ENCODE measurements around the gene ZSCAN22. TPM values are rescaled to one million over a fixed set of nuclear protein-coding genes. Genes with fewer than 3 reads are reported as not detected.

ZSCAN22 gene
- total RNA-seq (2022; extraction: Qiagen RNA extraction; ENCODE audit: low read depth) = 2.4 to 3.0 TPM (median 2.6 TPM) in 5 replicates

DNA sequence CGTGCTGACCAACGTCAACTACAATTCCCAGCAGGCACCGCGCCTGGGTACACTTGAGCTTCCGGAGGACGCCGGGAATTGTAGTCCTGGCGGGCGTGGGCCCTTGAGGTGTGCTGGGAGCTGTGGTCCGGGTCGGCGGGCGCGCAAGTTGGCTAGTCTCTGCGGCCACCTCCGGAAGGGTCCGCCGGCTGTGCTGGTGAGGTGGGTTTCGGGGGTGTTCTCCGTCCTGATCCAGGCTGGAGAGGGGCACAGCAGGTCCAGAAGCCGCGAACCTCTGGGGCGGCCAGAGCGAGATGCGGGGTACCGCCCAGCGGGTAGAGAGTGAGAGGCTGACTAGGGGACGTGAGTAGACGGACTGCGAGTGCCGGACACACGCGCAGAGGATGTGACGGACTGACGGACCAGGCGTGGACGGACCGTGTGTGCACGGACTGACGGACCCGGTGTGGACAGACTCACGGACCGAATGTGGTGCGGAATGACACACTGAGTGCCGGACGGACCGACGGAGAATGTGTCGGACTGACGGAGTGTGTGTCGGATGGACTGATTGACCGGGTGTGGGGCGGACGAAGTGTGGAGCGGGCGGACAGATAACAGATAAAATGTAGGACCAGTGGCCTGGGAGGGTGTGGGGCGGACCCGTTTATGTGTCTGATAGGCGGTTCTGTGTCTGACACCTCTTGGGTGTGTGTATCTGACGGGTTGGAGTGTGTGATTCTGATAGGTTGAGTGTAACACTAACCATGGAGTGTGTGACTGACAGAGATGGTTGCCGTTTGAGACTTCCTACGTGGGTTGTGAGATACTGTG is at the start of gene ZSCAN22:
TSS of gene ZSCAN22 (plus strand) at position 81 of the 813 bp plus-strand sequence. CDS start 7,809 bp downstream, outside the sequence.

DNA sequence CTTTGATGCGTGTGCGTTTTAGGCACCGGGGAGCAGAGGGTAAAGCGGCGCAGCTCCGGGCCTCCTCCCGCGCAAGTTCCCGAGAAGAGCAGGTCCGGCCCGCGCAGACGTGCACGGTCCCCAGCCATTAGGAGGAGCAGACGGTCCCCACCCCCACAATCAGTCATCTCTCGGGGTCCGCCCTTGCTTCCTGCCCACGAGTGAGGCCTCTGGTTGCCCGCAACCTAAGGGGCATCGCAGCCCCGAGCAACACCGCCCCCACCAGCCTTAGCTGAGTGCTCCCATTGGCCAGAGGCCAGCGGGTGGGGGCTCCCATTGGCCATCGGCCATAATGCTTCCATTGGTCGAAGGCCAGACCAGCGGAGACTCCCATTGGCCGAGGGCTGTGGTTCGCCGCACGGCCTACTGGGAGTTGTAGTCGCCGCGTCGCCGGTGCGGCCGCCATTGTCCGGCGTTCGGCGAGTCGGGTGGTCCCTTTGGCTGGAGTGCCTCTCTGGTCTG is 48.2 kb upstream of the ZSCAN22 start, which contains the start of gene ZNF8:
TSS of gene ZNF8 (plus strand) at position 415 of the 501 bp plus-strand sequence. CDS start 127 bp downstream, outside the sequence.

DNA sequence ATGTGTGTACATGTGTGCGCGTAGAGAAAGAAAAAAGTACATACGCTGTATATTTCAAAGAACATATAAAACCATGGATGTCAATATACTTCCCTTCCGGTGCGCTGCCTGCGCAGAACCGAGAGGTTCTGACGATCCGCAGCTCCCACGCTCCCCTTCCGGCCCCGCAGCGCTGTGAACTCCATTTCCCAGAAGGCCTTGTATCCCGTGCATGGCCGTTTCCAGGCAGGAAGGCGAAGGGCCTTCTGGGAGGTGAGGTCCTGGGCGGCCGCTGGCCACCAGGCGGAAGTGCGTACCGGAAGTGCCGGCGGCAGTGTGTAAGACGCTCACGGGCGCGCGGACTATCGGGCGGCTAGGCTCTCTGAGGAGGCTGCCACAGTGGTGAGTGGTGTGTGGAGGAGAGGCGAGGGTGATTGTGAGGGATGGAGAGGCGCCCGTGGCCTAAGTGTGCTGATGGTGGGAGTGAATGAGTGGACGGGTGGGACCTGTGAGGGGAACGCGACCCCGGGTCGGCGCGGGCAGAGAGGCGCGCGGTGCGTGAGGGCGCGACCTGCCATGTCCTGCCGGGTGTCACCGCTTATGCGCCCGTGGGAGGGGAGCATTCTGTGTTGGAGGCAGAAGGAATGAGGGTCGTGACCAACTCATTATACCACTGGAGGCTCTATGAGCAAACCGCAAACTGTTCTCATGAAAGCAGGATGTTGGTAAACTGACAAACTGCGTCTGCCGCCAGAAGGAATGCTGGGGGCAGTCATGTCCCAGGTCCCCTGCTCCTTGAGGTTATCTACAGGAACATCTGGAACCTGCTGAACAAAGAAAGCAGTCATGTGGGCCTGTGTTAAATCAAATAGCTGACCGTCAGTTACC is 21.5 kb upstream of the ZSCAN22 start, which contains the start of gene ERVK3-1:
TSS of gene ERVK3-1 (plus strand) at position 313 of the 867 bp plus-strand sequence. CDS start 6,792 bp downstream, outside the sequence.

DNA sequence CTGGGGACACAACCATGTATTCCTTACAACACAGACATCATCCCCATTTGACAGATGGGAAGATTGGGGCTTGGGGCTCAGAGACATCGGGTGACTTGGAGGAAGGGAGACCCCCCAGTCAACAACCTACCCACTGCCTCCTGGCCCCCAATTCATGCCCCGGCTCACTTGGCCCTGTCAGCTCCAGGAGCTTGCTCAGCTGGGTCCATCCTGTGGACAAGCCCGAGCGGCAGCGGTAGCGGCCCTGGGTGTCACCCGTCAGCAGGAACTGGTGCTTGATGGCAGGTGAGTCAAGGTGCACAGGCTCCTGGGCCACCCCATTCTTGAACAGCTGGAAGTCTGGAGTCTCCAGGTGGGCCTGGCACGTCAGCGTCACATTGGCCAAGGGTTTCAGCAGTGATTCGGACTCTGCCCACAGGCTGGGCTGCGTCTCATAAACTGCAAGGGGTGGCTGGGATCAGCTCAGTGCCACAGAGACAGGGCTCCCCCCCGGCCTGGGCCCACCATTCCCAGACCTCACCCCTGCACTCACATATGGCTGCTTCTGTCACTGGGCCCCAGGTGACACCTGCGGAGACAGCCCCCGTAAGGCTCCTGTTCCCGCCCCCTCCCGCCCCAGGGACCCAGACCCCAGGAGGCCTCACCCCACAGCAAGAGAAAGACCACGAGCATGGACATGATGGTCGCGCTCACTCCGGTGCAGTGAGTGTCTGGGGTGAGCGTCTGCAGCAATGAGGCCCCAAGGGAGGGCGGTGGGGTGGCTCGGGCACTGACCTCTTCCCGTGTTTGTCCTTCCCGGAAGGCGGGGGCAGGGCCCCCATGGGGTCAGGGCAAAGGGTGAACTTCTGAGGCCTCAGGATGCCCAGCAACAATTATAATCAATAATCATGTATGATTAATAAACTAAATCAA is 26.2 kb downstream of the ZSCAN22 start, which contains the start of gene A1BG:
TSS of gene A1BG (minus strand) at position 733 of the 912 bp plus-strand sequence. CDS start at position 678, 55 bp downstream.

DNA sequence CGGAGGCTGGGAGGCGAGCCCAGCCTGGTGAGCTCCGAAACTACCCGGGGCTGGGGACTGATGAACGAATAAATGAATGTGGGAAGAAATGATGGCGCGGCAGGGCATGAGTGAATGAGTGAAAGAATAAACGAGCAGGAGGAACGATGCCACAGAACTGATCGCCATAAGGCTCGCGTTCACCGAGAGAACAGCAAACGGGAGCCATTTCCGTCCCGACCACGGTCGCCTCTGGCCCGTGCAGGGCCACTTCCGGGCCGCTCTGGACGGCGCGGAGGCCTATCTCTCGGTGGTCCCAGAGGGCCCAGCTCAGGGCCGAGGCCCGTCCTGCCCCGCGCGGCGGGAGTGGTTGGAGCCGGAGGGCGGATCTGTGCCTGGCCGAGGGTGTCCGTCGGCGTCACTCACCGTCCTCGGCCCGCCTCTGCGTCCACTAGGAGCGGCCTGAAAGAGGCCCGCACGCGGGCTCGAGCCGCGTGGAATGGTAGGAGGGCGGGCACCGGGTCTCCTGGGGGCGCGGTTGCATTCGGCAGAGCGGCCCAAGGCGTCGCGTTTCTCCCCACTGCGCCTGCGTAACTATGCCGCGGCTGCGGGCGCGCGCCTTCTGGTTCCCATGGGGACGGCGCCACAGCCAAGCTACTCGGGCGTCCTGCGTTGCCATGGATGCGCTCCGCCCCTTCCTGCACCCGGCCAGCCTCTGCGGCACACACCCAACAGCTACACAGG is 35.6 kb downstream of the ZSCAN22 start, which contains the start of gene ZNF497:
TSS of gene ZNF497 (minus strand) at position 480 of the 723 bp plus-strand sequence. CDS start 5,116 bp downstream, outside the sequence.

DNA sequence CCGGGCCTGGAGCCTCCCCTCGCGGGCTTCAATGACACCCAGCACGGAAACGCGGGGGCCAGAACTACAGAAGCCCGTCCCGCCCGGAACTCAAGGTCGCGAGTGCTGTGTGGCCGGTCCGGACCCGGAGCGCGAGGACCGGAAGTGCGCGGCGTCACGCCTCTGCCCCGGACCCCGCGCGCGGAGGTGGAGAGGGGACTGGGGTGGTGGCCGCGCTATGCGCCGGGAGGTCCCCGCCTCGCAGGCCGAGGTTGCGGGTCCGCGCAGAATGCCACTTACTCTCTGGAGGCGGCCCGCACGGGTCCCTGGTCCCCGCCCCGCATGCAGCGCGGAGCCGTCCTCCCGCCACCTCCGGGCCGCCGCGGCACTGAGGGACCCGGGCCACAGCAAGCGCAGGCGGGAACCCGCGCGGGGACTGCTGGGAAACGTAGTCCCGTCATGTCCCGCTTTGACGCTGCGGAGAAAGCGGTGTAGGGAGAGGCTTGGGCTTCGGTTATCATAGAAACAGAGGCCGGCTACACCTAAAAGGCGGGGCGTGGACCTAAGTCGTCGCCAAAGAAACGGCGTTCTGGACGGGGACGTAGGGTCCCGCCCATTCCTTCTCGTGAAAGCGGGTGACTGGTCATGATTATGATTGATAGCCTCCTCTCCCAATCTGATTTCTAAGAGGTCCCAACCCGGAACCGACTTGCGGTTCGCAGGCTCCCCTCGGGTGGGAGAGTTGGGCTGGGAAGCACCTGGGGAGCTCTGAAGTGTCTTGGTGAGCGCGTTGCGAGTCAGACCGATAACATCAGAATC is 54.1 kb downstream of the ZSCAN22 start, which contains the start of gene ZNF837:
TSS of gene ZNF837 (minus strand) at position 369 of the 798 bp plus-strand sequence. CDS start 11,698 bp downstream, outside the sequence.

DNA sequence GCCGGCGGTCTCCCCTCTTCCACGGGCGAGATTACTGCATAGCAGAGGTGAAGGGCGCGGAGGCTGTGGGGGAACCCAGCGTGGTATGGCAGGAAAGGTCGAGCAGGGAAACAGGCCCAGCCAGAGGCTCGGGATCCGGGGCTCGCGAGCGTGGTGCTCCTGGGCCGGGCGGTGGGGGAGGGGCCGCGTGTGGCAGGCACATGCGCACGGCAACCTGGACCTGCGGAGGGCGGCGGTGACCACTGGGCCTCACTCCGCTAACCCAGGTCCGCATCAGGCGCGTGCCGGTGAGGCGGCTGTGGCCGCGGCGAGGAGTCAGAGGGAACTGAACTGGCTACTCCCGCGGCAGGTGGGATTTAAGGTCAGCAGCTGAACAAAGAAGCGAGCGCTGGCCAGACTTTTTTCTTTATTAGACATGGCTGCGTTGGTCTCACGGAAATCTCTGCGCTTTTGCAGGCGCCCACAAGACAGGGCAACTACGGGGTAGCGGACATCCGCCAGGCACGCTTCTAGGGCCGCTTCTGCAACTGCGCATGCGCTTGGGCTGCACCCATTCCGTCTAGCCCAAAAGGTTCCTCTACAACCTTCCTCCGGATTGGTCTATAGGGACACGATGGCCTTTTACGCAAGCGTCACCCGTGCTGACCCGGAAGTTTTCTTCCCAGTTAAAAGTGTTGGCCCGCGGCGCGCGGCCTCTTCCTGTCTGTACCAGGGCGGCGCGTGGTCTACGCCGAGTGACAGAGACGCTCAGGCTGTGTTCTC is 60.0 kb downstream of the ZSCAN22 start, which contains the start of gene RPS5:
TSS of gene RPS5 (plus strand) at position 694 of the 762 bp plus-strand sequence. CDS start 869 bp downstream, outside the sequence.

Other genes starting within 250 kb of the ZSCAN22 start
- 2.2 to 2.8 TPM (median 2.3 TPM) in 5 replicates for gene ZSCAN18, start 228.8 kb upstream of the ZSCAN22 start, total RNA-seq (2022; extraction: Qiagen RNA extraction; ENCODE audit: low read depth)
- 2.6 to 3.4 TPM (median 3.0 TPM) in 5 replicates for gene ZNF329, start 176.2 kb upstream of the ZSCAN22 start, total RNA-seq (2022; extraction: Qiagen RNA extraction; ENCODE audit: low read depth)
- 11.6 to 15.7 TPM (median 13.2 TPM) in 5 replicates for gene ZNF274, start 143.9 kb upstream of the ZSCAN22 start, total RNA-seq (2022; extraction: Qiagen RNA extraction; ENCODE audit: low read depth)
- gene ZNF544, start 98.1 kb upstream of the ZSCAN22 start, total RNA-seq (2022; extraction: Qiagen RNA extraction; ENCODE audit: low read depth) = 16.8 to 28.0 TPM (median 18.4 TPM) in 5 replicates
- gene ZNF8, start 48.0 kb upstream of the ZSCAN22 start, total RNA-seq (2022; extraction: Qiagen RNA extraction; ENCODE audit: low read depth) = 0.92 to 1.4 TPM (median 1.2 TPM) in 5 replicates
- gene ERVK3-1, start 21.6 kb upstream of the ZSCAN22 start, total RNA-seq (2022; extraction: Qiagen RNA extraction; ENCODE audit: low read depth) = 89.1 to 120 TPM (median 93.3 TPM) in 5 replicates
- gene A1BG, start 26.5 kb downstream of the ZSCAN22 start, total RNA-seq (2022; extraction: Qiagen RNA extraction; ENCODE audit: low read depth) = 8.1 to 17.1 TPM (median 13.2 TPM) in 5 replicates
- 0.80 to 1.8 TPM (median 1.5 TPM) in 5 replicates for gene ZNF497, start 35.8 kb downstream of the ZSCAN22 start, total RNA-seq (2022; extraction: Qiagen RNA extraction; ENCODE audit: low read depth)
- gene ZNF837, start 54.0 kb downstream of the ZSCAN22 start, total RNA-seq (2022; extraction: Qiagen RNA extraction; ENCODE audit: low read depth) = 0.79 to 1.8 TPM (median 1.5 TPM) in 5 replicates
- 2,154 to 2,606 TPM (median 2,462 TPM) in 5 replicates for gene RPS5, start 60.3 kb downstream of the ZSCAN22 start, total RNA-seq (2022; extraction: Qiagen RNA extraction; ENCODE audit: low read depth)
- 0.23 to 0.63 TPM (median 0.27 TPM) in 3 of 5 replicates, not detected in the others for gene RNF225, start 68.7 kb downstream of the ZSCAN22 start, total RNA-seq (2022; extraction: Qiagen RNA extraction; ENCODE audit: low read depth)
- 17.9 to 21.0 TPM (median 19.6 TPM) in 5 replicates for gene ZNF584, start 81.7 kb downstream of the ZSCAN22 start, total RNA-seq (2022; extraction: Qiagen RNA extraction; ENCODE audit: low read depth)
- gene ZNF132, start 113.2 kb downstream of the ZSCAN22 start, total RNA-seq (2022; extraction: Qiagen RNA extraction; ENCODE audit: low read depth) = 0.09 to 0.16 TPM (median 0.12 TPM) in 4 of 5 replicates, not detected in the other
- gene ZNF324B, start 124.6 kb downstream of the ZSCAN22 start, total RNA-seq (2022; extraction: Qiagen RNA extraction; ENCODE audit: low read depth) = 5.4 to 7.6 TPM (median 6.7 TPM) in 5 replicates
- gene ZNF324, start 140.1 kb downstream of the ZSCAN22 start, total RNA-seq (2022; extraction: Qiagen RNA extraction; ENCODE audit: low read depth) = 8.5 to 10.1 TPM (median 9.6 TPM) in 5 replicates
- gene ZNF446, start 149.4 kb downstream of the ZSCAN22 start, total RNA-seq (2022; extraction: Qiagen RNA extraction; ENCODE audit: low read depth) = 10.8 to 14.0 TPM (median 11.5 TPM) in 5 replicates
- 20.2 to 31.0 TPM (median 29.2 TPM) in 5 replicates for gene SLC27A5, start 185.0 kb downstream of the ZSCAN22 start, total RNA-seq (2022; extraction: Qiagen RNA extraction; ENCODE audit: low read depth)
- 11.1 to 21.2 TPM (median 17.9 TPM) in 5 replicates for gene ZBTB45, start 192.8 kb downstream of the ZSCAN22 start, total RNA-seq (2022; extraction: Qiagen RNA extraction; ENCODE audit: low read depth)
- 618 to 908 TPM (median 657 TPM) in 5 replicates for gene TRIM28, start 217.1 kb downstream of the ZSCAN22 start, total RNA-seq (2022; extraction: Qiagen RNA extraction; ENCODE audit: low read depth)
- gene CHMP2A, start 228.1 kb downstream of the ZSCAN22 start, total RNA-seq (2022; extraction: Qiagen RNA extraction; ENCODE audit: low read depth) = 187 to 221 TPM (median 197 TPM) in 5 replicates
- 139 to 187 TPM (median 143 TPM) in 5 replicates for gene UBE2M, start 231.6 kb downstream of the ZSCAN22 start, total RNA-seq (2022; extraction: Qiagen RNA extraction; ENCODE audit: low read depth)
- 9.0 to 18.1 TPM (median 14.8 TPM) in 5 replicates for gene MZF1, start 246.3 kb downstream of the ZSCAN22 start, total RNA-seq (2022; extraction: Qiagen RNA extraction; ENCODE audit: low read depth)

All from A549 treated with RU486 at 1 μM for 4 hours (cell line).